ENCODE data around the gene CDH13.

DNA sequence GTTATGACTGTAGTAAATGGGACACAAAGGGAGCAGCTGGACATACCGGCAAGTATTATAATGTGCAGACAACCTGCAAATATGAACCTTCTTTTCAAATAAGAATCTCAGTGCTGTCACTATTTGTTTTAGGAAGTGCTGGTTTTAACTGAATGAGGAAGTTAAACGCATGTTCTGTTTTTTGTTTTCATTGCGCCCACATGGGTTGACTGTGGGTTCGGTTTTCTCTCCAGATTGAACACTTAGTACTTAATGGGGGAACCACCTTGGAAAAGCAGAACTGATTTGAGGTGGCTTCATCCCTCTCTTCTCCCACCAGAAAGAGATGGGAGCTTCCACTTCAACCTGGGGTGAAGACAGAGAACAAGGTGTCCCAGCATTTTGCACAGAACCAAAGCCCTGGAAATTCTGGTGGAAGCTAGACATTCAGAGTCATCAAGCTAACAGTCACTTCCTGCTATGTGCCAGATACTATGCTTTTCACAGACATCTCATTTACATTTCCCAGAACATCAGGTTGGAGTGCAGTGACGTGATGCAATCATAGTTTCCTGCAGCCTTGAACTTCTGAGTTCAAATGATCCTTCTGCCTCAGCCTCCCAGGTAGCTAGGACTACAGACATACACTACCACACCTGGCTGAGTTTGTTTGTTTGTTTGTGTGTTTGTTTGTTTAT, 149.8 kb downstream of the CDH13 start:
- TF ChIP-seq KDM1A (IDR thresholded peaks at IDR 0.05; ENCODE audit: borderline replicate concordance, low read length): no peak
- no peak for TF ChIP-seq EP300 (IDR thresholded peaks at IDR 0.05; ENCODE audit: borderline replicate concordance in 1 of 2, low read depth in 2 of 2, low read length in 2 of 2)
- TF ChIP-seq RAD21 (IDR thresholded peaks at IDR 0.05 in 1 of 2, conservative IDR thresholded peaks at IDR 0.05 in 1 of 2; ENCODE audit: low read depth in 2 of 2, low read length in 2 of 2): no peak
